Lung (tissue), 12 donors: ENCODE data around the gene MDH1B. TPM values are rescaled to one million over a fixed set of nuclear protein-coding genes. Genes with fewer than 3 reads are reported as not detected.

Source experiments
- ATAC-seq: fragments of 200-7000 bp; cut with Tn5 transposase; one replicate; pipeline ENCODE4 v1.9.1; 2020; ENCODE audit warnings: moderate number of reproducible peaks; ENCODE audit not compliant: insufficient read depth, low FRiP score
- DNase-seq, 3 donors: peaks; one replicate each; pipeline ENCODE4 v3.0.0-alpha.2; 2013 to 2017
- H3K27ac ChIP-seq, 2 donors: one replicate each; pipeline ENCODE4 v1.5.1; 2013; ENCODE audit warnings: mild to moderate bottlenecking in 2 of 2, moderate library complexity in 2 of 2, control low read depth in 1 of 2, inconsistent platforms in 1 of 2, low read depth in 1 of 2, low read length in 1 of 2
- H3K27me3 ChIP-seq, 3 donors: one replicate each; pipeline ENCODE4 v1.5.1; 2013; ENCODE audit warnings: low read length in 2 of 3; ENCODE audit not compliant: control insufficient read depth in 3 of 3, insufficient read depth in 3 of 3
- H3K36me3 ChIP-seq, 4 donors: one replicate each; pipeline ENCODE4 v1.5.1; 2013; ENCODE audit warnings: low read length in 4 of 4, mild to moderate bottlenecking in 1 of 4, moderate library complexity in 1 of 4; ENCODE audit not compliant: control insufficient read depth in 4 of 4, insufficient read depth in 4 of 4
- H3K4me1 ChIP-seq, 5 donors: one replicate each; pipeline ENCODE4 v1.5.1; 2013; ENCODE audit warnings: low read length in 5 of 5, mild to moderate bottlenecking in 2 of 5, moderate library complexity in 1 of 5; ENCODE audit not compliant: control insufficient read depth in 5 of 5, insufficient read depth in 5 of 5
- H3K4me3 ChIP-seq: one replicate; pipeline ENCODE4 v1.5.1; 2013; ENCODE audit warnings: mild to moderate bottlenecking, control low read depth, moderate library complexity
- H3K9ac ChIP-seq, 2 donors: one replicate each; pipeline ENCODE4 v1.5.1; 2013; ENCODE audit warnings: low read length in 2 of 2, control low read depth in 1 of 2; ENCODE audit not compliant: insufficient read depth in 1 of 2
- H3K9me3 ChIP-seq, 4 donors: one replicate each; pipeline ENCODE4 v1.5.1; 2013; ENCODE audit warnings: low read length in 3 of 4, mild to moderate bottlenecking in 1 of 4, moderate library complexity in 1 of 4; ENCODE audit not compliant: control insufficient read depth in 4 of 4, insufficient read depth in 3 of 4
- CTCF ChIP-seq: IDR thresholded peaks from 2 replicates; pipeline ENCODE4 v1.5.1; 2012; ENCODE audit warnings: mild to moderate bottlenecking; ENCODE audit errors: control extremely low read depth, extremely low read depth
- whole genome bisulfite sequencing, 2 donors: extraction: QIAGEN DNeasy Blood & Tissue Kit; methylation state at CpG; one replicate each; pipeline ENCODE4 v1.1.7; 2013; 5-methylcytosine and 5-hydroxymethylcytosine counted together
- polyA plus RNA-seq, 2 donors: library from polyadenylated mRNA; stranded (reverse); fragments of 200-250 nt; gene quantifications; one replicate each; pipeline ENCODE4 v1.2.1, GENCODE V29; 2013
- total RNA-seq, 2 donors: library from RNA; depleted of rRNA in 1 of 2; stranded (reverse); fragments of >200 nt in 1 of 2; gene quantifications; one replicate each; pipeline ENCODE4 v1.2.1, GENCODE V29; 2014 to 2021
- donor health status: control.
- donor health status: control.
- donor health status: Bipolar disorder and iron deficiency.
- donor health status: healthy.
- donor health status: DM: yes; HTN: yes; CAD: no.

The MDH1B gene
- total and polyA plus RNA-seq, 4 donors, result 3.1 to 15.0 (median 7.3) TPM

DNA sequence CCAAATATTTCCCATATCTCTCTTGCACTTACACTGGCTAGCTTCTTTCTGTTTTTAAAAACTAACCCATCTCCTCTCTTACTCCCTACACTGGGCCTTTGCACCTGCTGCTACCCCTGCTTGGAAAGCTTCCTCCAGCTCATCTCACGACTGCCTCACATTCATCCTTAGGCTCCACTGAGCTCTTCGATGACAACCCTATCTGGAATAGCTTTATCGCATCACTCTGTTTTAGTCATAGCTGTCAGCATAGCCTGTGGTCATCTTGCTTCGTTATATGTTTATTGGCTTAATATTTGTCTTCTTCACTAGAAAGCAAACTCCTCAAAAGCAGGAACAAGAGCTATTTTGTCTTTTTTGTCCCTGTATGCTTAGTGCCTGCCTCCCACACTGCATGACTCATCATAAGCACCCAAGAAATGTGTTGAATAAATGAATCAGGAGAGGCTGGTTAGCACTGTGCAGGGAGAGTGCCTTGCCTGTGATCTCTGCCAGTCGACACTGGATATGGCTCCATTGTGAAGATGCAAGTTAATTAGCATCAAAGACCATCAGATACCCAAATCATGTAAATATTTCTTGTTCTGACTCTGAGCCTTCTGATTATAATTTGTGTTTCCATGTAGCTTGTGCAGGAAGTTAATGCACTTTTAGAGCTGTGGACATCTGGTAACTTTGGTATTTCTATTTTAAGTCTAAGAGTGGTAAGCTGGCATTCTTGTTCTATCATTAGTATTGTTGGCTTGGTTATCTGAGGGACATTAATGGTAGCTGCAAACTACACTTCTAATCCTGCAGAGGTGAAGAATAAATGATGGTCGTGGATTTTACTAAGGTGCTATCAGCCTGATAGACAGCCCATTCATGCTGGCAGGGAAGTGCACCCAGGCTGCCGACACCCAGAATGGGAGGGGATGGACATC is 36.6 kb downstream of the MDH1B start:
- H3K4me3 ChIP-seq, result no peak overlapping the region
- ATAC-seq (no peak), DNase-seq (no peak)
- no peak for TF ChIP-seq CTCF
- H3K36me3 ChIP-seq, result no peaks in the 10 kb centered on the region
- no peak overlapping the region for H3K9ac ChIP-seq
- no peaks in the 10 kb centered on the region for H3K9me3 ChIP-seq
- H3K4me1 ChIP-seq, result no peaks in the 10 kb centered on the region
- no peaks in the 10 kb centered on the region for H3K27me3 ChIP-seq
- no peak overlapping the region for H3K27ac ChIP-seq
- WGBS, 2 donors, result 81 to 89% methylated on average over 7 of the region's 7 CpGs

GRCh38 chr2:206727287-206727686 is 37.8 kb downstream of the MDH1B start:
- no peaks in the 10 kb centered on the region for H3K9me3 ChIP-seq
- no peak overlapping the region for H3K9ac ChIP-seq
- no peak overlapping the region for H3K4me3 ChIP-seq
- no peak for TF ChIP-seq CTCF
- no peaks in the 10 kb centered on the region for H3K4me1 ChIP-seq
- no peak for DNase-seq
- H3K27me3 ChIP-seq, result no peaks in the 10 kb centered on the region
- no peaks in the 10 kb centered on the region for H3K36me3 ChIP-seq
- no peak overlapping the region for H3K27ac ChIP-seq
- no peak for ATAC-seq
- 90 to 96% methylated on average over 2 of the region's 2 CpGs for WGBS, 2 donors

DNA sequence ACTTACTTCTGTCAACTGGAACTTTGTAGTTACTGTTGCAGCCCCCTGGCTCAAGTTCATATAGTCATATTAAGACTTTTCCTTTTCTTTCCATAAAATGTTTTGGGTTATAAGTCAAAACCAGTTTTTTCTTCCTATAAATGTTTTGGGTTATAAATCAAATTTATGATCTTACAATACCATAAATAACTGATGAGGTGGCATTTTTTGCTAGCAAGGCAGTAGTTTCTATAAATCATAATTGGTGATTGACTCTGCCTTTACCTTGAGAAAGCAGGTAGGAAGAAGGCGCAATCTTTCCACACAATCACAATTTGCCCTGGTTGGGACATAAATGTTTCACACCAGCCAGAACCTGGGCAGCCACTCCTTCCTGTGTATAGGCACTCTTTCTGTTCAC is 41.8 kb downstream of the MDH1B start:
- no peak for ATAC-seq
- no peak for TF ChIP-seq CTCF
- H3K9me3 ChIP-seq, result no peaks in the 10 kb centered on the region
- no peaks in the 10 kb centered on the region for H3K4me1 ChIP-seq
- 95 to 98% methylated on average over 1 of the region's 1 CpG for WGBS, 2 donors
- H3K27me3 ChIP-seq, result no peaks in the 10 kb centered on the region
- DNase-seq, result no peak
- no peak overlapping the region for H3K9ac ChIP-seq
- no peaks in the 10 kb centered on the region for H3K36me3 ChIP-seq
- no peak overlapping the region for H3K27ac ChIP-seq
- no peak overlapping the region for H3K4me3 ChIP-seq
